ENCODE data around the gene NSD1. TPM values are rescaled to one million over a fixed set of nuclear protein-coding genes. Genes with fewer than 3 reads are reported as not detected.

The NSD1 gene
- total RNA-seq, 2 experiments from 2014 or later, result 87.6 to 93.3 TPM

DNA sequence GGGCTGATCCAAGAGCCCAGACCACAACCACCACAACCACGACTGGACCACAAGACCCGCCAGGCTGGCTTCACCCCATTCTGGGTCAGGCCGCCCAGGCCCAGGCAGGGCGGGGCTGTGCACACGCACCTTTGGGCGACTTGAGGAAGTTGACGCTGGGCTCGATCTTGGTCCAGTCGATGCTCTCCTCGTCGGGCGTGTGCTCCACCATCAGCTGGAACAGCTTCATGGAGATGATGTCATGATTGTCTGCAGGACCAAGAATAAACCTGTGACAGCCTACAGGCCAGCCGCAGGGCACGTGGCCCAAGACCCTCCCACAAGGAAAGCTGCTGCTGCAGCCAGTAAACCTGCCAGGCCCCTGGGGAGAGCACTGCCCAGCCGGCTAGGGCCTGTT is 200.6 kb downstream of the NSD1 start:
- no peak for TF ChIP-seq CTCF (IDR thresholded peaks at IDR 0.05)
- POLR2A ChIA-PET, result no interaction called here
- intact Hi-C loops (cut with DNase I, micrococcal nuclease), result no loop called here
- Histone ChIP-seq H3K4me3 (ENCODE audit: low read length) (no peak overlapping the region), H3K9me3 (ENCODE audit: control insufficient read depth in 1 of 2, insufficient read depth in 1 of 2, low read length in 2 of 2) (no peaks in the 10 kb centered on the region), H3K4me1 (ENCODE audit: insufficient read depth, low read length) (peaks cover 3% of the 10 kb centered on the region), H3K27me3 (ENCODE audit: control insufficient read depth in 1 of 2, insufficient read depth in 2 of 2, low read length in 2 of 2) (no peaks in the 10 kb centered on the region), H3K36me3 (ENCODE audit: insufficient read depth, low read length) (peaks cover 96% of the 10 kb centered on the region), H3K27ac (ENCODE audit: low read depth in 1 of 2, low read length in 2 of 2) (no peak overlapping the region)
- DNase-seq (no peak), ATAC-seq (ENCODE audit: poor library complexity) (no peak)
- Mint-ChIP-seq H3K36me3 (ENCODE audit: low read depth) (peaks cover 82% of the 10 kb centered on the region), H3K4me1 (ENCODE audit: low read depth) (no peaks in the 10 kb centered on the region), H3K27me3 (no peaks in the 10 kb centered on the region), H3K9me3 (no peaks in the 10 kb centered on the region), H3K4me3 (no peak overlapping the region), H3K27ac (no peak overlapping the region)
- CTCF ChIA-PET, result no interaction called here

GRCh38 chr5:177334781-177335700 is 201.5 kb downstream of the NSD1 start:
- TF ChIP-seq CTCF (IDR thresholded peaks at IDR 0.05), result no peak
- intact Hi-C loops (cut with DNase I, micrococcal nuclease), result no loop called here
- H3K9me3 ChIP-seq (ENCODE audit: control insufficient read depth in 1 of 2, insufficient read depth in 1 of 2, low read length in 2 of 2), result no peaks in the 10 kb centered on the region
- H3K27me3 ChIP-seq (ENCODE audit: control insufficient read depth in 1 of 2, insufficient read depth in 2 of 2, low read length in 2 of 2), result no peaks in the 10 kb centered on the region
- peaks cover 6% of the 10 kb centered on the region for H3K4me1 ChIP-seq (ENCODE audit: insufficient read depth, low read length)
- H3K4me3 ChIP-seq (ENCODE audit: low read length), result no peak overlapping the region
- H3K27ac ChIP-seq (ENCODE audit: low read depth in 1 of 2, low read length in 2 of 2), result no peak overlapping the region
- CTCF ChIA-PET, result no interaction called here
- peaks cover 8% of the 10 kb centered on the region for H3K4me1 Mint-ChIP-seq (ENCODE audit: low read depth)
- ATAC-seq (ENCODE audit: poor library complexity), result no peak
- H3K27me3 Mint-ChIP-seq, result no peaks in the 10 kb centered on the region
- peaks cover 96% of the 10 kb centered on the region for H3K36me3 ChIP-seq (ENCODE audit: insufficient read depth, low read length)
- H3K36me3 Mint-ChIP-seq (ENCODE audit: low read depth), result peaks cover 83% of the 10 kb centered on the region
- DNase-seq, result no peak
- no peaks in the 10 kb centered on the region for H3K9me3 Mint-ChIP-seq
- POLR2A ChIA-PET, result no interaction called here
- no peak overlapping the region for H3K27ac Mint-ChIP-seq
- H3K4me3 Mint-ChIP-seq, result no peak overlapping the region

- ATAC-seq (ENCODE audit: poor library complexity), result no peak
These were observed 202.1 kb downstream of the NSD1 start for GRCh38 chr5:177335701-177336065.

More at GRCh38 chr5:177335701-177336065, 202.1 kb downstream of the NSD1 start:
- POLR2A ChIA-PET, result no interaction called here
- Mint-ChIP-seq H3K36me3 (ENCODE audit: low read depth) (peaks cover 80% of the 10 kb centered on the region), H3K27me3 (no peaks in the 10 kb centered on the region), H3K9me3 (no peaks in the 10 kb centered on the region), H3K4me3 (no peak overlapping the region), H3K4me1 (ENCODE audit: low read depth) (peaks cover 10% of the 10 kb centered on the region), H3K27ac (no peak overlapping the region)
- Histone ChIP-seq H3K9me3 (ENCODE audit: control insufficient read depth in 1 of 2, insufficient read depth in 1 of 2, low read length in 2 of 2) (no peaks in the 10 kb centered on the region), H3K4me3 (ENCODE audit: low read length) (no peak overlapping the region), H3K27me3 (ENCODE audit: control insufficient read depth in 1 of 2, insufficient read depth in 2 of 2, low read length in 2 of 2) (no peaks in the 10 kb centered on the region), H3K27ac (ENCODE audit: low read depth in 1 of 2, low read length in 2 of 2) (no peak overlapping the region), H3K36me3 (ENCODE audit: insufficient read depth, low read length) (peaks cover 90% of the 10 kb centered on the region), H3K4me1 (ENCODE audit: insufficient read depth, low read length) (peaks cover 6% of the 10 kb centered on the region)
- TF ChIP-seq CTCF (IDR thresholded peaks at IDR 0.05), result no peak
- intact Hi-C loops (cut with DNase I, micrococcal nuclease), result no loop called here
- DNase-seq, result no peak
- CTCF ChIA-PET, result interaction anchor here (1.0 kb wide), 1 partner anchor 10 kb away, joined by 3 read pairs; no protein-coding TSS in a partner anchor

Measured in CD4-positive, alpha-beta T cell (primary cell).